ENCODE data around the gene CAPN5.

Gene CAPN5

GRCh38 chr11:77152846-77153245, 86.1 kb downstream of the CAPN5 start:
- TF ChIP-seq CTCF (IDR thresholded peaks at IDR 0.05; ENCODE audit: insufficient read depth, low read depth, low read length, missing control alignments): no peak
- no peak overlapping the region for H3K4me3 ChIP-seq (ENCODE audit: low read length)
- no peak for DNase-seq (ENCODE audit: low read depth)

GRCh38 chr11:77153276-77154185, 86.8 kb downstream of the CAPN5 start:
- DNase-seq (ENCODE audit: low read depth): no peak
- no peak for TF ChIP-seq CTCF (IDR thresholded peaks at IDR 0.05; ENCODE audit: insufficient read depth, low read depth, low read length, missing control alignments)
- no peak overlapping the region for H3K4me3 ChIP-seq (ENCODE audit: low read length)

- no peak for TF ChIP-seq CTCF (IDR thresholded peaks at IDR 0.05; ENCODE audit: insufficient read depth, low read depth, low read length, missing control alignments)
- no peak overlapping the region for H3K4me3 ChIP-seq (ENCODE audit: low read length)
- no peak for DNase-seq (ENCODE audit: low read depth)
Observed at GRCh38 chr11:77154381-77155081, 87.8 kb downstream of the CAPN5 start.

GRCh38 chr11:77155082-77155475, 88.3 kb downstream of the CAPN5 start:
- H3K4me3 ChIP-seq (ENCODE audit: low read length): no peak overlapping the region
- DNase-seq (ENCODE audit: low read depth): no peak
- TF ChIP-seq CTCF (IDR thresholded peaks at IDR 0.05; ENCODE audit: insufficient read depth, low read depth, low read length, missing control alignments): no peak

GRCh38 chr11:77155556-77156130, 88.9 kb downstream of the CAPN5 start:
- no peak for TF ChIP-seq CTCF (IDR thresholded peaks at IDR 0.05; ENCODE audit: insufficient read depth, low read depth, low read length, missing control alignments)
- no peak for DNase-seq (ENCODE audit: low read depth)
- no peak overlapping the region for H3K4me3 ChIP-seq (ENCODE audit: low read length)

- no peak for DNase-seq (ENCODE audit: low read depth)
- no peak for TF ChIP-seq CTCF (IDR thresholded peaks at IDR 0.05; ENCODE audit: insufficient read depth, low read depth, low read length, missing control alignments)
Observed at GRCh38 chr11:77156396-77157195, 89.8 kb downstream of the CAPN5 start.

More at GRCh38 chr11:77156396-77157195, 89.8 kb downstream of the CAPN5 start:
- H3K4me3 ChIP-seq (ENCODE audit: low read length): no peak overlapping the region

All from epithelial cell of esophagus (primary cell).